ENCODE data around the gene LRRK1.
A peak's percentile ranks its signal among the peaks of the same experiment; 100 is the strongest.

Gene LRRK1

GRCh38 chr15:101008158-101009139 is 89.3 kb downstream of the LRRK1 start:
- DNase-seq = peak; percentile 80 to 88

- DNase-seq = no peak
These were observed 90.0 kb downstream of the LRRK1 start for GRCh38 chr15:101009176-101009575.

GRCh38 chr15:101010781-101011180 is 91.6 kb downstream of the LRRK1 start:
- DNase-seq = no peak

GRCh38 chr15:101012326-101013200 is 93.4 kb downstream of the LRRK1 start:
- no peak for DNase-seq

- no peak for DNase-seq
These were observed 94.0 kb downstream of the LRRK1 start for GRCh38 chr15:101013201-101013550.

- no peak for DNase-seq
These were observed 94.9 kb downstream of the LRRK1 start for GRCh38 chr15:101013769-101014675.

- peak; percentile 59 to 74 for DNase-seq
These were observed 96.0 kb downstream of the LRRK1 start for GRCh38 chr15:101014921-101015841.

- DNase-seq = no peak
These were observed 97.4 kb downstream of the LRRK1 start for GRCh38 chr15:101016581-101016980.

GRCh38 chr15:101017093-101017754 is 98.1 kb downstream of the LRRK1 start:
- DNase-seq = no peak

- no peak for DNase-seq
These were observed 98.9 kb downstream of the LRRK1 start for GRCh38 chr15:101018016-101018415.

GRCh38 chr15:101018450-101018849 is 99.3 kb downstream of the LRRK1 start:
- no peak for DNase-seq

- DNase-seq = no peak
These were observed 100.3 kb downstream of the LRRK1 start for GRCh38 chr15:101019366-101019896.

GRCh38 chr15:101020451-101020850 is 101.3 kb downstream of the LRRK1 start:
- no peak for DNase-seq

- DNase-seq = no peak
These were observed 101.8 kb downstream of the LRRK1 start for GRCh38 chr15:101020945-101021344.

- DNase-seq = no peak
These were observed 103.1 kb downstream of the LRRK1 start for GRCh38 chr15:101022306-101022705.

- DNase-seq = no peak
These were observed 103.7 kb downstream of the LRRK1 start for GRCh38 chr15:101022876-101023275.

- no peak for DNase-seq
These were observed 104.4 kb downstream of the LRRK1 start for GRCh38 chr15:101023501-101024072.

GRCh38 chr15:101024073-101024695 is 105.0 kb downstream of the LRRK1 start:
- no peak for DNase-seq

GRCh38 chr15:101024706-101025500 is 105.7 kb downstream of the LRRK1 start:
- no peak for DNase-seq

Data from stimulated activated CD4-positive, alpha-beta T cell treated with anti-CD3 and anti-CD28 coated beads, Interleukin-4, amount 100 ng/mL, for 4 hours (primary cell).